SK-N-SH treated with all-trans-retinoic acid at 6 μM for 48 hours (cell line): ENCODE results near the gene AQP4.

Experiments used
- BACH2 ChIP-seq: fragments of 250-450 bp; sonication (Bioruptor Pico); IDR thresholded peaks from 2 replicates; pipeline ENCODE4 v1.9.0; 2021; ENCODE audit warnings: mild to moderate bottlenecking, borderline replicate concordance
- CREB5 ChIP-seq: fragments of 250-450 bp; sonication (Bioruptor Pico); IDR thresholded peaks from 2 replicates; pipeline ENCODE4 v1.5.1; 2020; ENCODE audit warnings: low read depth, mild to moderate bottlenecking, moderate library complexity
- CSRNP3 ChIP-seq: fragments of 250-450 bp; sonication (Bioruptor Pico); IDR thresholded peaks from 2 replicates; pipeline ENCODE4 v1.5.1; 2021; ENCODE audit warnings: mild to moderate bottlenecking, moderate library complexity
- OSR1 ChIP-seq: fragments of 250-450 bp; sonication (Bioruptor Pico); IDR thresholded peaks from 2 replicates; pipeline ENCODE4 v1.8.0; 2022; ENCODE audit warnings: moderate library complexity, mild to moderate bottlenecking, inconsistent platforms
- POU6F1 ChIP-seq: fragments of 250-450 bp; sonication (Bioruptor Pico); IDR thresholded peaks from 2 replicates; pipeline ENCODE4 v1.8.0; 2021; ENCODE audit warnings: low read depth, mild to moderate bottlenecking, moderate library complexity, borderline replicate concordance
- RARB ChIP-seq: fragments of 250-450 bp; sonication (Bioruptor Pico); IDR thresholded peaks from 2 replicates; pipeline ENCODE4 v1.8.0; 2021; ENCODE audit warnings: mild to moderate bottlenecking, moderate library complexity
- ZFP3 ChIP-seq: fragments of 250-450 bp; sonication (Bioruptor Pico); IDR thresholded peaks from 2 replicates; pipeline ENCODE4 v1.5.0; 2020; ENCODE audit warnings: mild to moderate bottlenecking, moderate library complexity
- ZFP30 ChIP-seq: fragments of 450-650 bp; formaldehyde crosslinking; IDR thresholded peaks from 2 replicates; pipeline ENCODE4 v1.5.0; 2022; ENCODE audit warnings: mild to moderate bottlenecking, moderate library complexity

GRCh38 chr18:26911840-26912239 lies 46.3 kb upstream of the AQP4 start:
- TF ChIP-seq CSRNP3 (CRISPR knock-in tag): no peak
- no peak for TF ChIP-seq OSR1 (CRISPR knock-in tag)
- no peak for TF ChIP-seq ZFP3 (CRISPR knock-in tag)
- no peak for TF ChIP-seq CREB5 (CRISPR knock-in tag)
- TF ChIP-seq POU6F1 (CRISPR knock-in tag): no peak
- no peak for TF ChIP-seq BACH2 (CRISPR knock-in tag)
- no peak for TF ChIP-seq RARB
- TF ChIP-seq ZFP30 (CRISPR knock-in tag): no peak
